Stimulated activated CD4-positive, alpha-beta T cell treated with anti-CD3 and anti-CD28 coated beads, Interleukin-4, amount 100 ng/mL, for 1 hour (primary cell): ENCODE measurements around the gene BRSK1.

Source experiments
- DNase-seq: peaks from one replicate; pipeline ENCODE4 v3.0.0-alpha.2; 2020

The BRSK1 gene

DNA sequence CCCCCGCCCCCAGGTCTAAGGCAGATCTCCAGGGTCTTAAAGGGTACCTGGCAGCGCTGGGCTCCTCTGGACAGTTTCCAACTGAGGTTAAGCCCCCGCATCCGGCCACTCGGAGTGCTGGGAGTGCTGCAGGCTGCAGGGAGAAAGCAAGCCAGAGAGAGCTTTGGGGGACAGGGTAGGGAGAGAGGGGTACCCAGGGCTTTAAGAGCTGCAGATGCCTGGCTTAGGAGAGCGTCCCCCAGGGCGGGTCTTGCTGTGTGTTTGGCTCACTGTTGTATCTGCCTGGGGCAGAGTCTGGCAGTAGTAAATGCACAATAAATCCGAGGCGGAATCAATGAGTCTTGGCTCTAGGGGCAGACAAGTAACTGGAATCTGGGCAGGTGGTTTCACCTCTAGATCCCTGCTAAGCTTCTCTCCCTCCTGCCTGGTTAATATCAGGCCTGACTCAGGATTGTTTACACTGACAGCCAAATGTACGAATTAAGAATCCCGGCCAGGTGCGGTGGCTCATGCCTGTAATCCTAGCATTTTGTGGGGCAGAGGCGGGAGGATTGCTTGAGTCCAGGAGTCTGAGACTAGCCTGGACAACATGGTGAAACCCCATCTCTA is 71.5 kb downstream of the BRSK1 start:
- no peak for DNase-seq

GRCh38 chr19:55358493-55358892 is 74.7 kb downstream of the BRSK1 start:
- no peak for DNase-seq

- no peak for DNase-seq
These were observed 75.4 kb downstream of the BRSK1 start for GRCh38 chr19:55358943-55359908.

GRCh38 chr19:55360902-55361301 is 77.1 kb downstream of the BRSK1 start:
- DNase-seq, result no peak
